Transverse colon (tissue), 3 donors: ENCODE data around the gene ADNP.

ENCODE experiments used
- EP300 ChIP-seq: sonication (generic); formaldehyde crosslinking; IDR thresholded peaks from one replicate; pipeline ENCODE4 v1.6.1; 2017; ENCODE audit warnings: antibody characterized with exemption, low read depth
- POLR2A ChIP-seq: fragments of 450-650 bp; IDR thresholded peaks from one replicate; pipeline ENCODE4 v1.6.1; 2016; ENCODE audit warnings: antibody characterized with exemption, mild to moderate bottlenecking, moderate library complexity
- TF ChIP-seq, protein P1 (sequence below), 5 experiments: fragments of 200-600 bp in 3 of 5; fragments of 450-650 bp in 2 of 5; sonication (generic) in 3 of 5; IDR thresholded peaks; 1 replicate in 2 of 5; 2 replicates in 3 of 5; pipeline ENCODE4 v1.5.1; 2016 to 2017; ENCODE audit warnings: antibody characterized with exemption in 5 of 5, inconsistent platforms in 3 of 5, mild to moderate bottlenecking in 2 of 5, moderate library complexity in 1 of 5

DNA sequence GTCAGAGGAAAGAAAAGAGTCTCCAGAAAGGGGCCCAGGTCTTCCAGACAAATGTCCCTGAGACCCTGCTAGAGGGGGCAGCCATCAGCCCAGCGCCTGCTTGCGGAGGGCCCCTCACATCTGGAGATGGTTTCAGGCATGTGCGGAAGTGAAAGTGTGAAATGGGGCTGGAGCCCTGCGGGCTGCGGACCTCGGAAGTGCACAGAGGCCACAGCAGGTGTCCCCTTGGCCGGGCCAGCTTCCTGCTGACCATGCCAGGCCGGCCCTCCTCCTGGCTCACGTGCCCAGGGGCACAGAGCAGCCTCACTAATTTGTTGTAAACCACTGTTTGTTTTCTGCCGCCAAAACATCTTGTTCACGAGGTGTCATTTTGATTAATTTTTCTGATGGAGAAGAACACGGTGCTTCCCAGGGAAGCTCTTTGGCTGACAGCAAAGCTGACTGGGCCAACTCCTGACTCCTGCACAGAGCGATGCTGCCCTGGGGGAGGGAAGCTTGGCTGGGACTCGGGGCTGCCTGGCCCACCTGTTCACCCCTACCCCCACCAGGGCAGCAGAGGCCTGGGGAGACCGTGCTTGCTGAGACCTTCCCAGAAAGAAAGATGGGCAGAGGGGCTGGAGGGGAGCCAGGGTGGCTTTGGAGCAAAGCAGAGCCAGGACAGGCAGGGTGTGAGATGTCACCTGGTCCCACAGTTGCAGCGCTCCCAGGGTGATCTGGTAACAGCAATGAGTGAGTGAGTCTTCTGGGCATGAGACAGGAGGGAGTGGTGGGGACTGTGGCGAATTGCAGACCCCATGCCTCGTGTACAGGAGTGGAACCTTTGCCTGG lies 82.2 kb downstream of the ADNP start:
- TF ChIP-seq, protein P1, sequence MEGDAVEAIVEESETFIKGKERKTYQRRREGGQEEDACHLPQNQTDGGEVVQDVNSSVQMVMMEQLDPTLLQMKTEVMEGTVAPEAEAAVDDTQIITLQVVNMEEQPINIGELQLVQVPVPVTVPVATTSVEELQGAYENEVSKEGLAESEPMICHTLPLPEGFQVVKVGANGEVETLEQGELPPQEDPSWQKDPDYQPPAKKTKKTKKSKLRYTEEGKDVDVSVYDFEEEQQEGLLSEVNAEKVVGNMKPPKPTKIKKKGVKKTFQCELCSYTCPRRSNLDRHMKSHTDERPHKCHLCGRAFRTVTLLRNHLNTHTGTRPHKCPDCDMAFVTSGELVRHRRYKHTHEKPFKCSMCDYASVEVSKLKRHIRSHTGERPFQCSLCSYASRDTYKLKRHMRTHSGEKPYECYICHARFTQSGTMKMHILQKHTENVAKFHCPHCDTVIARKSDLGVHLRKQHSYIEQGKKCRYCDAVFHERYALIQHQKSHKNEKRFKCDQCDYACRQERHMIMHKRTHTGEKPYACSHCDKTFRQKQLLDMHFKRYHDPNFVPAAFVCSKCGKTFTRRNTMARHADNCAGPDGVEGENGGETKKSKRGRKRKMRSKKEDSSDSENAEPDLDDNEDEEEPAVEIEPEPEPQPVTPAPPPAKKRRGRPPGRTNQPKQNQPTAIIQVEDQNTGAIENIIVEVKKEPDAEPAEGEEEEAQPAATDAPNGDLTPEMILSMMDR (IDR thresholded peaks at IDR 0.05): no peak
- TF ChIP-seq POLR2A (no peak), EP300 (no peak)
